ENCODE measurements around the gene TBC1D22A. TPM values are rescaled to one million over a fixed set of nuclear protein-coding genes. Genes with fewer than 3 reads are reported as not detected.

TBC1D22A gene
- total RNA-seq, 3 donors from 2014 or later = 35.6 to 51.9 (median 41.8) TPM

DNA sequence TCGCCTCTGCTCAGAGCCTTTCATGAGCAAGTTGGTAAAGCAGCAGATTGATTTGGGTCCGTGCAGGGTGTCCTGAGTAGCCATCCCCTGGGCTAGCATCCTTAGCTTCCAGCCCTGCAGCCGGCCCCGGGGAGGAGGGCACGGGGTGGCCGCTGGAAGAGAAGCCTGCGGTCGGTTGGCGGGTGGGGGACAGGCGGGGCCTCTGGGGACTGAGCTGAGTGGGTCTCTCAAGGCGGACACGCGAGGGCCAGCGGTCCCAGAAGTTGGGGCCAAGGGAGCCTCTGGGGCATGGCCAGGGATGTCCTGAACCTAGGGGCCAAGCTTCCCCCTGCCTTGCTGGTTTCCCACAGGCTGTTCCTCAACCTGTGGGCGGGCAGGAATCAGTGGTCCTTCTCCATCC, 143.0 kb downstream of the TBC1D22A start:
- TF ChIP-seq, protein P1, sequence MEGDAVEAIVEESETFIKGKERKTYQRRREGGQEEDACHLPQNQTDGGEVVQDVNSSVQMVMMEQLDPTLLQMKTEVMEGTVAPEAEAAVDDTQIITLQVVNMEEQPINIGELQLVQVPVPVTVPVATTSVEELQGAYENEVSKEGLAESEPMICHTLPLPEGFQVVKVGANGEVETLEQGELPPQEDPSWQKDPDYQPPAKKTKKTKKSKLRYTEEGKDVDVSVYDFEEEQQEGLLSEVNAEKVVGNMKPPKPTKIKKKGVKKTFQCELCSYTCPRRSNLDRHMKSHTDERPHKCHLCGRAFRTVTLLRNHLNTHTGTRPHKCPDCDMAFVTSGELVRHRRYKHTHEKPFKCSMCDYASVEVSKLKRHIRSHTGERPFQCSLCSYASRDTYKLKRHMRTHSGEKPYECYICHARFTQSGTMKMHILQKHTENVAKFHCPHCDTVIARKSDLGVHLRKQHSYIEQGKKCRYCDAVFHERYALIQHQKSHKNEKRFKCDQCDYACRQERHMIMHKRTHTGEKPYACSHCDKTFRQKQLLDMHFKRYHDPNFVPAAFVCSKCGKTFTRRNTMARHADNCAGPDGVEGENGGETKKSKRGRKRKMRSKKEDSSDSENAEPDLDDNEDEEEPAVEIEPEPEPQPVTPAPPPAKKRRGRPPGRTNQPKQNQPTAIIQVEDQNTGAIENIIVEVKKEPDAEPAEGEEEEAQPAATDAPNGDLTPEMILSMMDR (IDR thresholded peaks at IDR 0.05) = no peak
- ATAC-seq = no peak
- no peak overlapping the region for H3K4me3 ChIP-seq
- H3K9me3 ChIP-seq = no peaks in the 10 kb centered on the region
- intact Hi-C loops (cut with DNase I, micrococcal nuclease) = no loop called here
- H3K4me1 ChIP-seq (ENCODE audit: low read depth) = no peaks in the 10 kb centered on the region
- no peaks in the 10 kb centered on the region for H3K36me3 ChIP-seq (ENCODE audit: low read depth)
- DNase-seq = no peak

DNA sequence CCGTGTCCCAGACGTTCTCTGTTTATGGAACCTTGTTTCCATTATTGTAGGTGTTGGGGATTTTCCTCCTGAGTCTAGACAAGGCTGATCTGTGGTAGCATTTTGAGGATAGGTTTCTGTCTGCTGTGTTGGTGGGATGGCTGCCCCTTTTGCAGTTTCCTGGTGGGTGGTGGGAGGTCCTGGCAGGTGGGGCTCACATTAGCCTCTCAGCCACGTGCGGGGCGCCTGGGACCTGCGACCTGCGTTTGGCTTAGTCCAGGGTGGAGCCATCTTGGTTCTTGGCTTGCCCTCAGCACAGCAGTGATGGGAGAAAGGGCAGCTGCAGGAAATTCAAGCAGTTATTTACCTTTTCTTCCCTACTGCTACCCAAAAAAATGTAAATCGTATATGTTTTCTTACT, 143.4 kb downstream of the TBC1D22A start:
- no peak for ATAC-seq
- DNase-seq = no peak
- no peaks in the 10 kb centered on the region for H3K4me1 ChIP-seq (ENCODE audit: low read depth)
- no peaks in the 10 kb centered on the region for H3K36me3 ChIP-seq (ENCODE audit: low read depth)
- H3K4me3 ChIP-seq = no peak overlapping the region
- no peaks in the 10 kb centered on the region for H3K9me3 ChIP-seq
- intact Hi-C loops (cut with DNase I, micrococcal nuclease) = no loop called here
- TF ChIP-seq, protein P1 (IDR thresholded peaks at IDR 0.05) = no peak

DNA sequence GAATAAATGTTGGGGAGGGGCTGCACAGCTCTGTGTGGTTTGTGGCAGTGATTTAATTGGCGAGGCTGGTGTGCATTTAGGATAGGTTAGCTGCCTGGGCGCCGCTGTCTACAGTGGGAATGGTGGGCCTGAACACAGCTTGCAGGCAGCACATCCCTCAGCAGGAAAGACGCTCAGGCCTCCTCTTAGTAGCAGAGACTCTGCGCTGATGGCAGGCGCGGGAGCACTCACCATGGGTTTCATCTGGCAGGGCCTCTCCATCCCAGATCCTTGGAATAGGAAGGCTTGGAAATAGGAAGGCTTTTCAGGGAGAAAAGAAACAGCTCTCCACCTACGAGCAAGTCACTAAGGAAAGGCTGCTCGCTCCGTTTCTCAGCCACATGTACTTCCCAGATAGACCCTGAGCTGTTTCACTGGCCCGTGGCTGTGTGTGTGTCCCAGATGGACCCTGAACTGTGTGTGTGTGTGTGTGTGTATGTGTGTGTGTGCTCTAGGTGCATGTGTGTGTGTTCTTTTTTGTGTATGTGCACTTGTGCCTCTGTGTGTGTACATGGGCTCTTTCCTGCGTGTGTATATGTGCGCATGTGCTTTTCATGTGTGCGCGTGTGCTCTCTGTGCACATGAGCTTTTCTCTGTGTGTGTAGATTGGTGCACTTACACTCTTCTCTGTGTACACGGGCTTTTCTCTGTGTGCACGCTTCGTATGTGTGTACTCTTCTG, 144.0 kb downstream of the TBC1D22A start:
- intact Hi-C loops (cut with DNase I, micrococcal nuclease) = no loop called here
- TF ChIP-seq, protein P1 (IDR thresholded peaks at IDR 0.05) = no peak

DNA sequence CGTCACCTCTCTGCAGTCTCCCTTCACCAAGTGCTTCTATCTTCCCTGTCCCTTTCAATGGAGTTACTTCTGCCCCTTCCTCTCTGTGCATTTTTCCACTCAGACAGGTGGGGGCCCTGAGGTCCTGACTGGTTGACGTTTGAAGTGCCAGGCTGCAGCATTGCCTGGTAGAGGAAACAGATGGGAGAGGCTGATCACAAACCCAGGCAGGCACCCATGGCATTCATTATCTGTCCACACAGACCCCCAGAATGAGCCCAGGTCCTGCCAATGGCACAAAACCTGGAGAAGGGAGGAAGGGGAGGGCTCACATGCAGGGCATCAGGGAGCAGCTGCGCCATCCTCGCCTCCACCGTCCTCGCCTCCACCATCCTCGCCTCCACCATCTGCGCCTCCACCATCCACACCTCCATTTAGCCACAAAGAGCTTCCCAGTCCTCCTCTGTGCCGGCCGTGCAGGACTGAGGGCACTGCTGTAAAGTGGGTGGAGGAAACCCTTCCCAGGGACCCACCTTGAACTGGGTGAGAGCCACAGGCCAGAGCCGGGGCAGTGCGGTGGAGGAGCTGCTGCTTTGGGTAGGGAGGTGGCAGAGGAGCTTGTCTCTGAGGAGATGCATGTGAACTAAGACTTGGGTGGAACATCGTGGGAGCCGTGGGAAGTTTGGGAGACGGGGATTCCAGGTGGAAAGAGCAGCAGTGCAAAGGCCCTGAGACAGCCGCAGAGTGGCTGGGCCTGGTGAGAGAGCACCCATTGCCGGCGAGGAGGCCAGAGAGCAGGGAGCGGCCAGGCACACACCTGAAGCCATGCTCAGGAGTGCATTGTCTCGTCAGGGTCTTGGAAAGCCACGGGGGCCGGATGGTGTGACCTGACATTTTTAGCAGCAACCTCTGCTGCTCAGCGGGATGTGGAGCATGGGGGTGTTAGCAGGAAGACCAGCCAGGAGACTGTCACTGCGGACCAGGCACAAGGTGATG, 145.1 kb downstream of the TBC1D22A start:
- no peaks in the 10 kb centered on the region for H3K36me3 ChIP-seq (ENCODE audit: low read depth)
- no peaks in the 10 kb centered on the region for H3K9me3 ChIP-seq
- no peaks in the 10 kb centered on the region for H3K4me1 ChIP-seq (ENCODE audit: low read depth)
- no peak overlapping the region for H3K4me3 ChIP-seq
- DNase-seq (no peak), ATAC-seq (no peak)
- intact Hi-C loops (cut with DNase I, micrococcal nuclease) = no loop called here
- TF ChIP-seq, protein P1 (IDR thresholded peaks at IDR 0.05) = no peak

More for the DNA sequence above, 144.0 kb downstream of the TBC1D22A start:
- no peak for DNase-seq
- Histone ChIP-seq H3K4me1 (ENCODE audit: low read depth) (no peaks in the 10 kb centered on the region), H3K9me3 (no peaks in the 10 kb centered on the region), H3K36me3 (ENCODE audit: low read depth) (no peaks in the 10 kb centered on the region), H3K4me3 (no peak overlapping the region)
- no peak for ATAC-seq

DNA sequence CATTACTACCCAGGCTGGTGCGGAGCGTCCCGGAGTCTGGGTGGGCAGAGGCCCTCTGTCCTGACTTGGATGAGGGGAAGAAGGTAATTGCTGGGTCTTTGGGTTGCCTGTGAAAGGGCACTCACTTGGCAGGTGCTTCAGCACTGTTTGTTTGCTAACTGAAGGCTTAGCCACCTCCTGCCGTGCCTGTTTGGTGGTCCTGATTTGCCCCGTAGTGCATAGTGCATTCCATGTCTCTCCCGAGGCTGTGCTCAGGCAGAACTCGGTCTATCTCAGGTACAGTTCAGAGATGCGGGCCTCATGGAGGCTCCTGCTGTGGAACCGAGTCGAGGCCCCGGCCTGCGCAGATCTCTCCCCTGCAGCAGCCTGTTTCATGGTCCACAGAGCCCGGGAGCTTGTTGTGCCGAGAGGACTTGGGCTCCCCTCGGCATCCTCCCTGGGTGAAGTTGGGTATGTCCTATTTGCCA, 146.2 kb downstream of the TBC1D22A start:
- TF ChIP-seq, protein P1 (IDR thresholded peaks at IDR 0.05) = no peak
- intact Hi-C loops (cut with DNase I, micrococcal nuclease) = no loop called here
- ATAC-seq (no peak), DNase-seq (no peak)
- no peaks in the 10 kb centered on the region for H3K36me3 ChIP-seq (ENCODE audit: low read depth)
- H3K4me1 ChIP-seq (ENCODE audit: low read depth) = no peaks in the 10 kb centered on the region
- H3K9me3 ChIP-seq = no peaks in the 10 kb centered on the region
- H3K4me3 ChIP-seq = no peak overlapping the region
